Measurements from ENCODE around the gene AP5B1.
"Not testable (repeated sequence)": the region's sequence is repeated elsewhere in the genome, so short reads cannot be mapped to it uniquely, and the experiment has no call there.

The AP5B1 gene

DNA sequence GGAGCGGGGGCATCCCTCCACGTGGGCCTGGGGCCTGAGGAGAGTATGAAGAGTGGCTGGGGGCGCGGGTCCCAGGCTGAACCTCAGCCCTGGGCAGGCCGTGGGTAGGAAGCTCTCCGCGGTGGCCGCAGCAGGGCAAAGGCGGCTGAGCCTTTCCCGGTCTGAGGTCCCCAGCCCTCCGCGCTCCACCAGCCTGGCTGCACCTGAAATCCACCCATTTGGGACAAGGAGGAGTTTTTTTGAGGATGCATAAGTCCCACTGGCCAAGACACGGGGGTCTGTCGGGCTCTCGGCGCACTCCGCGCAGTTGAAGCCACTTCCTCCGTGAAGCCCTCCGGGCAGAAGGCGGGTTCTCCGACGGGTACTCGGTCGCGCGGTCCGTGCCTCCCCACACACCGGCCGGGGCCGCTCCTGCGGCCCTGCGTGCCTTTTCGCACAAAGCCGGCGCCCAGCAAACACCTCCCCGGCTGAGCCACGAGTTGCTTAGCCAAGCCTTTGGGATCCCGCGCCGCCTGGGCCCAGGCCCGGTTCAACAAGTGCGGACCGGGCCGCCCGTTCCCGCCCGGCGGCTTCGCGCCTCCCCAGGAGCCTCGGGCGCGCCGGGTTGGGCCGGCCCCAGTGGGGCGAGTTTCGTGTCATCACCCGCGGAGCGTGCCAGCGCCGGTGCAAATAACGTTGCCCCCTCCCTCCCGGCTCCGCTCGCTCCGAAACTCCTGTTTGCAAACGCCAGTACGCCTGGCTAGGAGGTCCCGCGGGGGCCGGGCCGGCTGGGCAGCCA lies 5.4 kb upstream of the AP5B1 start:
- DNase-seq (ENCODE audit: low spot score), result no peak

DNA sequence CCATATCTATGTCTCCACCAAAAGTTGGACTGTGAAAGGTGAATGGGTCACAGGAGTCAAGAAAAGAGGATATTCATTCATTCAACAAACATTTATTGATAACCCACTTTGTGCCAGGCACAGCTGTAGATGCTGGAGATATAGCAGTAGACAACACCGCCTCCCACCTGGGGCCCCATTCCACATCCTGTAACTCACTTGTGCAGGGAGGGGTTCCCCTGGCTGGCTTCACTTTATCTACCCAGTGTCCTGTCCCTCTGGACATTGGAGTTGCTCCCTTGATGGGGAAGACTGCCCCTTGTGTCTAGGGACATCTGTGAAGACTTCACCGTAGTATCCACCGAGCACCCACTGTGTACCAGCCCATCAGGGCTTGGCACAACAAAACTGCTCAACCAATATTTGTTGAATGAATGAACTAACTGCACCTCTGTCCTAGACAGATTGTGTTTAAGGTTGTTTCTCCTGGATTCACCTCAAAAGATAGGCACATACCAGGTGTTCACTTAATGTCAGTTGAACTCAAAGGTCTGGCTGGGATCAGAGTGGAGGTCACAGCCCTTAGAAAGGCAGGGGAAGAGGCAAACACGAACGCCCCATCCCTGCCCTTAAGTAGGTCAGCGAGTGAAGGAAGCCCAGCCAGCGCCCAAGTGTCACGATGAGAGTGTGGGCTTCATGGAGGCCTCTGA lies 4.7 kb upstream of the AP5B1 start:
- DNase-seq (ENCODE audit: low spot score), result no peak

DNA sequence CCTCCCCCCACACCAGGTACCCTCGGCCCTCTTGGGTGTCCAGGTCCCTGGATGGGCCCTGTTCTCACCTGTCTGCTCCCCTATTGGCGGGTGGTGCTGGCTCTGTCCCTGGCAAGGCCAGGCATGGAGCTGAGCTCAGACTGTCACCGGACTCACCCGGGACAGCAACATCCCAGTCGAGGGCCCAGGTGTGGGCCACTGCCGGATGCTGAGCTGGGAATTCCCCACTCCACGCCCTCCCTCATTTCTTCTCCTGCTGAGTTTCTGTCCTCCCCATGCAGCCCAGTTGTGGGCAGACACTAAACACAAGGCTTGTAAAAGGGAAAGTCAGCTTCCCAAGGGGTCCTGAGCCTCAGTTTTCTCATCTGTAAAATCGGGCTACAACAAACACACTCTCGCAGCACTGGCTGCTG lies 2.0 kb upstream of the AP5B1 start:
- no peak for DNase-seq (ENCODE audit: low spot score)

DNA sequence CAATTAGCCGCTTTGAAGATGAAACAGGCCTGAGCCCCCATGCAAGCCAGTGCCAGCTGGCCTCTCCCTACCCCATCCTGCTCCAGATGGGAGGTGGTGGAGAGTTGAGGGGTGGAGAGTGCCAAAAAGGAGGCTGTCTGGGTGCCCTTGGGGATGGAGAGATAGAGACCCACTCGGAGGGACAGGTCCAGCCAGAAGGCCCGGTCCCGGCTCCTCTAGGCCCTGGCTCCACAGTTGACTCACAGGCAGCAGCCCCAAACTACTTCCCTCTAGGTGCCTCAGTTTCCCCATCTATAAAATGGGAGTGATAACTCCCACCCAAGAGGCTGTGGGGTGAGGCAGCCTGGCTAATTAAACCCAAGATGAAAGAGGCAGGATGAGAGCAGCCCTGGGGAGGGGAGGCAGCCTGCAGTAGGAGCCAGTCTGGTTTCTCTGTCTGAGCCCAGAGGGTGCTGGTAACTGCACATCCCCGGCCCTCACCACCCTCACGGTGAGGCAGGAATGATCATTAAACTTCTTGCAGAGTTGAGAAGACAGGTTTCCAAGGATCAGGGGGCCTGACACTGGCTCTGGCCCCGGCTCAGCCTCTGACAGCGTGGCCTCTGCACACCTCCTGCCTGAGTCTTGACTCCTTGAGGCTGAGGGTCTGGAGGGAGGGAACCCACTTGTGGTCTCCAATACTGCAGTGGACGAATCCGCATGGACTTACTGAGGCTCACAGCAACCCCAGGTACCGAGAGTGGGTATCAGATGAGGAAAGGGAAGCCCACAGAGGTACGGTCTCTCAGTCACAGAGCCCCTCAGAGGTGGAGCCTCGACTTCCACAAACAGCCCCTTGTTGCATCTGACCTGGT lies 1.4 kb upstream of the AP5B1 start:
- DNase-seq (ENCODE audit: low spot score), result no peak

DNA sequence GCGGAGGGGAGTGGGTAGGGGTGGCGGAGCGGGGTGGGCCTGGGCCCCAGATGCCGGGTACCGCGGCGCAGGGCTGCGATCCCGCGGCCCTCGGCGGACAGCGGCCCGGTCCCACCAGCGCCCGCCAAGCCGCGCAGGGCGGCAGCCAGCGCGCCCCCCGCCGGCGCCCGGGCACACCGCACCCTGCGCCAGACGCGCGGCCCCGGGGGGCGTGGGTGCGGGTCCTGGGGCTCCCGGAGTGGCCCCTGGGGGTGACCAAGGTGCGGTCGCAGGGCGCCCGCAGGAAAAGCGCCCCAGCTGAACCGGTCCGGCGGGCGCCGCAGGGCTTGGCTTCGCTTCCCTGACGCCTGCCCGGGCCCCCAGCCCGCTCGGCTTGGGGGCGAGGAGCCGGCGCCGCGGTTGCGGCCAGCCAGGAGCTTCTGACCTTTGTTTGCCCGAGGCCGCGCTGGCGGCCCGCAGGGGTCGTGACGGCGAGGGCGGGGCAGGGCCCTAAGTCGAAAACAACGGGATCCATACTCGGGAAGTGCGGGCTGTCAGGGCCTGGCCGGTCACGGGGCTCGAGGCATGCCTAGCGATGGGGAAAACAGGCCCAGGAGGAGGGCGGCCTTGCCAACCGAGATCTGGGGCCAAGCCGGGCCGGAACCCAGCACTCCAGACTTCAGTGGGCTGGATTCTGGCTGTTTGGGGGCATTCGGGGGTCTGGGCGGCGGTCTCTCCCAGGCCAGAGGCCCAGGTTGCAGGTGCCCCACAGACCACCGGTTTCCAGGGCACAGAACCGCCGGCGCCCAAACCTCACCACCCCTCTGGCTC lies 581 bp upstream of the AP5B1 start:
- DNase-seq (ENCODE audit: low spot score), result no peak

DNA sequence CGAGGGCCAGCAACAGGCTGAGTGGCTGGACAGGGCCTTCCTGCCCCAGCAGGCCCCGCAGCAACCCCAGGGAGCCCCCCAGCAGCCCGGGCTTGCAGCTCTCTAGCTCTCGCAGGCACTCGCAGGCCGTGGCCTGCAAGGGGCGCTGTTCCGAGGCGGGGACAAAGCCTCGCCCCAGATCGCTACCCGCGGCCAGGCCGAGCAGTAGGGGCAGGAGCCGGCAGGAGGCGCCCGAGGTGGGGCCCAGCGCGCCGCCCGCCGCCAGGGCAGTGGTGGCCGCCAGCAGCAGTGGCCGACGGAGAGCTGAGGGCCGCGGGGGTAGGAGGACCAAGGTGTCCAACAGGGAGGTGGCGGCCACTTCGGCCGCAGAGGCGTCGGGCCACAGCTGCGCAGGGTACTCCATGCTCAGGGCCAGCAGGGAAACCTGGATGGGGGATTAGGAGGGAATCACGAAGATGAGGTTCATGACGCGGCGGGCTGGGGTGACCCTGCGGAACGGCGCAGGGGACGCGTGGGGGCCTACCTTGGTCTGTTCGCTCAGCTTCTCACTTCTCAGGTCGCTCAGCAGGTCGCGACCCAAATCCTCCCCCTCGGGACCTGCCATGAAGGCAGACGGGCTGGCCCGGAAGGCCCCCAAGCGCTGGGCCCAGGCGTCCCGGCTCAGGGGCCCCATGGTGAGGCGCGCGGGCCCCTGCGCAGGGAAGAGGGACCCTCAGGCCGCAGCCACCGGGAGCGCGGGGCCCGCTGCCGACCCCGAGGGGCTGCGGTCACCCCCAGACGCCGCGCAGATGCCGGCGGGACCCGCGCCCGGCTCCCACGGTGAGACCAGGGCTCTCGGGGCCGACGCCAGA lies 632 bp downstream of the AP5B1 start:
- DNase-seq (ENCODE audit: low spot score), result peak; percentile 58

DNA sequence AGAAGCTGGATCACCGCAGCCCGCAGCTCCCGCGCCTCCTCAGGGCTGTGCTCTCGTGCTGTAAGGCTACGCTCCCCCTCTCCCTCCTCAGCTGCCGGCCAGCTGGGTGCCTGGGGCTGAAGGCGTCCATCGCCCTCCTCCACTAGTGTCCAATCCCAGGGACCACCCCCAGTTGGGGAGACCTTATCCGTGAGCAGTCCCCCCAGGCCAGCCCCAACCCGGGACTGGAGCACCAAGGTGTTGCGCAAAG lies 1.2 kb downstream of the AP5B1 start:
- DNase-seq (ENCODE audit: low spot score), result no peak

DNA sequence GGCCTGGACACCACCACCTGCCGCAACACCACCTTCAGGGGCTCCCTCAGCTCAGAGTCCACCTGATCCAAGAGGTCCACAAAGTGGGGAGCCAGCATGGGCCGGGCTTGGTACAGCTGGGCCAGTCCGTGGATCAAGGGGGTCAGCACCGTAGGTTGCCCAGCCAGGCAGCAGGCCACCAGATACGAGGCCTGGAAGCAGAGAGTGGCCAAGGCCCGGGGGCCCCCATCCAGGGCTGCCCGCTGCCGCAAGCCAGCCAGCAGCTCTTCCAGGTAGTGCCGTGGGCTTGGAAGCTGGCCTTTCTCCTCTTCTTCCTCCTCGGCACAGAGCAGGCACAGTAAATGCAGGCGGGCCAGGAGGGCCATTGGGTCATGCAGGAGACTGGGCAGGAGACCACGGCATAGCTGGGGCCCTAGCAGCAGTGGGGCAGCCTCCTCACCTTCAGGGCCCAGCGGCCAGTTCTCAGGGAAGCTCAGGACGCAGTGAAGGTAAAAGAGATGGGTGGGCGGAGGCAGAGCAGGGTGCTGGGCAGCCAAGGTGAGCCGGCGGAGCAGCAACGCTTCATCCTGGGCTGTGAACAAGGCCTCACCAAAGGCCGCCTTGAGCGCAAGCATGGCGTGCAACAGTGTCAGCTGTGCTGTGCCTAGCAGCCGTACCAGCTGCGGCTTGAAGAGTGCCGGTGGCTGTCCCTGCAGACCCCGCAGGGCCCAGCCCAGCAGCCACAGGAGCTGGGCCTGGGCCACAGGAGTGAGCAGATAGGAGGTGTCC lies 1.7 kb downstream of the AP5B1 start:
- DNase-seq (ENCODE audit: low spot score), result no peak

DNA sequence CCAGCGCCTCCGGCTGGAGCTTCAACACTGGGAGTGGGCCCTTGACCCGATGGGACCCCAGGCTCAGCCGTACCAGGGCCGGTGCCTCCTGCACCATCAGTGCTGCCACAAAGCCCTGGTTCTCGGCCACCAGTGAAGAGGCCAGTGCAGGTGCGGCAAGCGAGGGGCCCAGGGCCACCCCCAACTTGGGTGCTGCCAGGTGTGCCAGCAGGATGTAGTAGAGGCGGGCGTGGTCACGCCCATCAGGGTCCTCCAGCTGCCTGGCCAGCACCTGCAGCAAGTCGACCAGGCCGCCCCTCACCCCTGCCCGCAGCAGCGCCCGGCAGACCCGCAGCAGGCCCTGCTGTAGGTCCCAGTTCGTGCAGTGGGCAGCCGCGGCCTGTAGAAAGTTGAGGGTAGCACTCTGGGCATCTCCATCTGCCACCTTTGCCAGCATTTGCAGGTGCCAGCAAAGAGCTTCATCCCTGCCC lies 2.3 kb downstream of the AP5B1 start:
- no peak for DNase-seq (ENCODE audit: low spot score)

DNA sequence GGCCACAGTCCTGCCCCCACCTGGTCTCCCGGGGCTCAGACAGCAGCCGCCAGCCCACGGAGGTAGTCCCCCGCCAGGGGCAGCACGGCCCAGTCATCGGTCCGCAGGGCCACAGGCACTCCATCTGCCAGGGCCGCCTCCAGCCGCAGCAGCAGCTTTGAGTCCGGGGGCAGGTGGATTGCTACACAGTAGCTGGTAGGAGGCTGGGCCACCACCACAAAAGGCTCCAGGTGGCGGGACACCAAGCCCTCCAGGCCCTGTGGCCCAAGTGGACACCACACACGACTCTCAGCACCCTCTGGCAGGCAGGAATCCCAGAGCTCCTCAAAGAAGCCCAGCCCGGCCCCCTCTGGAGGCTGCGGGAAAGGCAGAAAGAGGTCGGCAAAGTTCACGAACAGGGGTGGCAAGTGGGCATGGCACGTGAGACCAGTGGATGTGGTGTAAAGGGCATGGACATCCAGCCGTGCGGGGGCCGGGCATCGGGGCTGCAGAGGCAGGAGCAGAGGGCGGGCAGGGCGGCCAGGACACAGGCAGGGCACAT lies 2.9 kb downstream of the AP5B1 start:
- DNase-seq (ENCODE audit: low spot score), result no peak

DNA sequence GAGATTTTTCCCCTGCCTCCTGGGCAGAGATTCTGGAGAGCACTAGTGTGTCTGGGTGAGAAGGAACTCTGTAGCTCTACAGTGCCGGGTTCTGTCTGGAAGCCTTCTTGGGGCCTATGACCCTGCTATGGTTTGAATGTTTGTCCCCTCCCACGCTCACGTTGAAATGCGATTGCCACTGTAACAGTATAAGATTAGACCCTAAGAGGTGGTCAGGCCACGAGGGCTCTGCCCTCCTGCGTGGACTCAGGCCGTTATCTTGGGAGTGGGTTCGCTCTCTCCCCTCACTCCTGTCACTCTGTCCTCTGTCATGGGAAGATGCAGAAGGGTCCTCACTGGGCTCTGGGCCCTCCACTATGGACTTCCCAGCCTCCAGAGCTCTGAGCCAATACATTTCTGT lies 3.5 kb downstream of the AP5B1 start:
- DNase-seq (ENCODE audit: low spot score), result no peak

DNA sequence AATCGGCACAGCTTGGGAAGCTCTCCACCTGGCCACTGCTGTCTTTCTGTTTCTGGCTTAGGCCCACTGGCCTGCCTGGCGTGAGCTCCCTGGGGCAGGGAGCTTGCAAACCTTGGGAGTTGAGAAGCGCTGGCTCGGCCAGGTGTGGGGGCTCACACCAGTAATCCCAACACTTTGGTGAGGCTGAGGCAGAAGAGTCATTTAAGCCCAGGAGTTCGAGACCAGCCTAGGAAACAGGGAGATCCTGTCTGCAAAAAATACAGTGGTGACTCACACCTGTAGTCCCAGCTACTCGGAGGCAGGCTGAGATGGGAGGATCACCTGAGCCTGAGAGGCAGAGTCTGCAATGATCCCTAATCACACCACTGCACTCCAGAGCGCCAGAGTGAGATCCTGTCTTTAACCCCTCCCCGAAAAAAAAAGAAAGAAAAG lies 4.0 kb downstream of the AP5B1 start:
- DNase-seq (ENCODE audit: low spot score), result no peak

DNA sequence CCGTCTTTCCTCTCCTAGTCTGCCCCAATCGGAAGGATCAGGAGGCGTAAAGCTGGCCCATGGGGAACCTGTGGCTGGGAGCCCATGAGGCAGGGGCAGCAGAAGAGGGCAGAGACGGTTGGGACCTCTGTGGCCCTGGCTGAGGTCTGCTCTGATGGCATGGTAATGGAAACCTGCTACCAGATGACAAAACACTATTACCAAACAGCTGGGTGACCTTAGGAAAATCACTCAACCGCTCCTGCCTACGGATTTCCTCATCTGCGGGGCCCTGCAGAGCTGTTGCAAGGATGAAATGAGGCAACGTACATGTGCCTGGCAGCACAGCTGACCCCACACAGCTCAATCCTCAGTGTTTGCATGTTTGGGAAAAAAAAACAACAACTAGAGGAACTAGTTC lies 4.6 kb downstream of the AP5B1 start:
- DNase-seq (ENCODE audit: low spot score), result no peak

DNA sequence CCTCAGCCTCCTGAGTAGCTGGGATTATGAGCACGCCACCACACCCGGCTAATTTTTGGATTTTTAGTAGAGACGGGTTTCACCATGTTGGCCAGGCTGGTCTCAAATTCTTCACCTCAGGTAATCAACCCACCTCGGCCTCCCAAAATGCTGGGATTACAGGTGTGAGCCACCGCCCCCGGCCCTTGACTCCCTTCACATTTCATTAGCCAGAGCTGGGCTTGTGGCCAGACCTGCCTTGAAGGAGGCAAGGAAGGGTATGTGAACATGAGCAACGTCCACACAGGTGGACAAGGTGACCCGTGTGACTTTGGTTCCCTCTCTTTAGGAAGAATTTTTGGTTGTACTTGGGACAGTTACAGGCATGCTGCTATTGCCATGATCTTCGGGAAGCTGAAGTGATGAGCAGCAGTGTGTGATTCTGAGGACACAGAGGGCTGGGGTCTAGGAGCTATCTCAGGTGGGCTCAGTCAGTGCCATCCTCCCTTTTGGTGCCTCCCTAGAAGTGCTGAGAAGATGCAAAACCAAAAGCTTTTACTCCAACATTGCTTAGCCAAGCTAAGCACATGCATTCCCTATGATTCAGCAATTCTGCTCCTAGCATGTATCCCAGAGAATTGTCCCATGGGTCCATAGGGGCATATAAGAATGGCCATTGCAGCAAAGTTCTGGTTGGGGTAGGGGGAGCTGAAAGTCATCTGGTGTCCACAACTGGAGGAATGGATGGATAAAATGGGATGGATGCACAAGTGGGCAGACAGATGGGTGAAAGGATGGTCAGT lies 6.1 kb downstream of the AP5B1 start:
- DNase-seq (ENCODE audit: low spot score), result no peak

DNA sequence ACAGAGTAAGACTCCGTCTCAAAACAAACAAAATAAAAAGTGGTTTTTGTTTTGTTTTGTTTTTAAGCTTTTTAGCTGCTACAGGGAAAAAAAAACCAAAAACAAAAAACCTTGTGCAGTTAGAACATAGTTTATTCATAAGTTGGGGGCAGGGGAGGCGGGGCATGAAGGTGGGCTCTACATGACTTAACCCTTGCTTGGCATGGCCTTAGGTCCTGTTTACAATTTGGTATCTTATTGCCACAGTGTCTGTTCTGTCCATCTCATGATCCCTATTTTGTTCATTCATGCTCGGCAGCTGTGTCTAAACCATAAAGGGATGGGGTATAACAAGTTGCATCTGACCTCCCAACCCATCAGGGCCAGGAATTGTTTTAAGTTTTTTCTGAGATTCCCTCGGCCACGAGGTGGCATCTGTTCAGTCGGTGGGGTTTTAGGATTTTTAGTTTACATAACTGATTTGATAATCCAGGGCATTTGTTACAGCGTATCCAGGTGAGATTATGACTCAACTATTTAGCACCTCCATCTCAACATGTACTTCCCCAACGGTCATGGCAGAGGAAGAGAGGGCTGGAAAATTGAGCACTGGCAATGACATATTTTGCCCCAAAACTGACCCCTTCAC lies 6.9 kb downstream of the AP5B1 start:
- DNase-seq (ENCODE audit: low spot score), result peak; percentile 32

DNA sequence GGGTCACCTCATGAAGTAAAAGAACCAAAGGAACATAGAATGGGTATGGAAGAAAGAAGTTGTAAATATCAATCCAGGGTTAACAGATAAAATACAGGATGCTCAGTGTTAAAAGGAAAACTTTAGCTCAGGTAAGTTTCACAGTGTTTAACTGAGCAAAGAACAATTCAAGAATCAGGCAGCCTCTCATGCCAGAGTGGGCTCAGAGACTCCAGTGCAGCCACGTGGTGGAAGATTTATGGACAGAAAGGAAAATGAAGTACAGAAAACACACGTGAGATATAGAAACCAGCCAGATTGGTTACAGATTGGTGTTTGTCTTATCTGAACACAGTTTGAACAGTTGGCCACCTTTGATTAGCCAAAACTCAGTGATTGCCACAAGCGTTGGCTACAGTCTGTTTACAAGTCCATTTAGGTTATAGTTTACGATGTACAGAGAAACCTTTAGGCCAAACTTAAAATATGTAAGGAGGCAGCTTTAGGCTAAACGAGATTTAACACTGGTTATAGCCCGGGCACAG lies 9.1 kb downstream of the AP5B1 start:
- no peak for DNase-seq (ENCODE audit: low spot score)

DNA sequence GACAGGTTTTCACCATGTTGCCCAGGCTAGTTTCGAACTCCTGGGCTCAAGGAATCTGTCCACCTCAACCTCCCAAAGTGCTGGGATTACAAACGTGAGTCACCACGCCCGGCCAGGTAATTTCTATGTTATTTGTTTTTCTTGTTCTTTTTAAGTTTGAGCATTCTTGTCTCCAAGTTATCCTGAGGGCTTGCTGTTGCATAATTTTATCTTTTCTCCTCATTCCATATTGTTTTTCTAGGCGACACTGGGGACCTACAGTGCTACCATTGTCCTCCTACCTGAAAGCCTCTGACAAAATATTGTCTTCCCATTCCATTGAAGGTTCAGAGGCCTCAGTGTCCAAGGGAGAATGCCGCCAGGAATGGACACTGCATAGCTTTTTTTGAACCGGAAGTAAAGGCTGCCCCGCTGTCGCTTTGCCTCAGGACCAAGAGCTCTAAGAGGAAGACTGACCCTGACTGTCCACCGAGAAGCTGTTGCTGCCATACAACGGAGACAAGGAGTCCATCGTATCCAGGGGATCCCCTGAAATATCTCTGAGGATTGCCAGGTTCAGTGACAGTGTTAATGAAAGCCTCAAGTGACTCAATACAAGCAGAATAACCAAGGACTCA lies 9.7 kb downstream of the AP5B1 start:
- no peak for DNase-seq (ENCODE audit: low spot score)

DNA sequence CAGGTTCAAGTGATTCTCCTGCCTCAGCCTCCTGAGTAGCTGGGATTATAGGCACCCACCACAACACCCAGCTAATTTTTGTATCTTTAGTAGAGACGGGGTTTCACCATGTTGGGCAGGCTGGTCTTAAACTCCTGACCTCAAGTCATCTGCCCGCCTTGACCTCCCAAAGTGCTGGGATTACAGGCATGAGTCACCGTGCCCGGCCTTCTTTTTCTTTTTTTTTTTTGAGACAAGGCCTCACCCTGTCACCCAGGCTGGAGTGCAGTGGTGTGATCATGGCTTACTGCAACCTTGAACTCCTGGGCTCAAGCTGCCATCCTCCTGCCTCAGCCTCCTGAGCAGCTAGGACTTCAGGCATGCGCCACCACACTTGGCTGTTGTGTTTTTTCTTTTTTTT lies 13.0 kb downstream of the AP5B1 start:
- DNase-seq (ENCODE audit: low spot score), result not testable (repeated sequence)
